ENCODE measurements around the gene PMFBP1.
A peak's percentile ranks its signal among the peaks of the same experiment; 100 is the strongest.

Gene PMFBP1, protein sequence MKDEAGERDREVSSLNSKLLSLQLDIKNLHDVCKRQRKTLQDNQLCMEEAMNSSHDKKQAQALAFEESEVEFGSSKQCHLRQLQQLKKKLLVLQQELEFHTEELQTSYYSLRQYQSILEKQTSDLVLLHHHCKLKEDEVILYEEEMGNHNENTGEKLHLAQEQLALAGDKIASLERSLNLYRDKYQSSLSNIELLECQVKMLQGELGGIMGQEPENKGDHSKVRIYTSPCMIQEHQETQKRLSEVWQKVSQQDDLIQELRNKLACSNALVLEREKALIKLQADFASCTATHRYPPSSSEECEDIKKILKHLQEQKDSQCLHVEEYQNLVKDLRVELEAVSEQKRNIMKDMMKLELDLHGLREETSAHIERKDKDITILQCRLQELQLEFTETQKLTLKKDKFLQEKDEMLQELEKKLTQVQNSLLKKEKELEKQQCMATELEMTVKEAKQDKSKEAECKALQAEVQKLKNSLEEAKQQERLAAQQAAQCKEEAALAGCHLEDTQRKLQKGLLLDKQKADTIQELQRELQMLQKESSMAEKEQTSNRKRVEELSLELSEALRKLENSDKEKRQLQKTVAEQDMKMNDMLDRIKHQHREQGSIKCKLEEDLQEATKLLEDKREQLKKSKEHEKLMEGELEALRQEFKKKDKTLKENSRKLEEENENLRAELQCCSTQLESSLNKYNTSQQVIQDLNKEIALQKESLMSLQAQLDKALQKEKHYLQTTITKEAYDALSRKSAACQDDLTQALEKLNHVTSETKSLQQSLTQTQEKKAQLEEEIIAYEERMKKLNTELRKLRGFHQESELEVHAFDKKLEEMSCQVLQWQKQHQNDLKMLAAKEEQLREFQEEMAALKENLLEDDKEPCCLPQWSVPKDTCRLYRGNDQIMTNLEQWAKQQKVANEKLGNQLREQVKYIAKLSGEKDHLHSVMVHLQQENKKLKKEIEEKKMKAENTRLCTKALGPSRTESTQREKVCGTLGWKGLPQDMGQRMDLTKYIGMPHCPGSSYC

DNA sequence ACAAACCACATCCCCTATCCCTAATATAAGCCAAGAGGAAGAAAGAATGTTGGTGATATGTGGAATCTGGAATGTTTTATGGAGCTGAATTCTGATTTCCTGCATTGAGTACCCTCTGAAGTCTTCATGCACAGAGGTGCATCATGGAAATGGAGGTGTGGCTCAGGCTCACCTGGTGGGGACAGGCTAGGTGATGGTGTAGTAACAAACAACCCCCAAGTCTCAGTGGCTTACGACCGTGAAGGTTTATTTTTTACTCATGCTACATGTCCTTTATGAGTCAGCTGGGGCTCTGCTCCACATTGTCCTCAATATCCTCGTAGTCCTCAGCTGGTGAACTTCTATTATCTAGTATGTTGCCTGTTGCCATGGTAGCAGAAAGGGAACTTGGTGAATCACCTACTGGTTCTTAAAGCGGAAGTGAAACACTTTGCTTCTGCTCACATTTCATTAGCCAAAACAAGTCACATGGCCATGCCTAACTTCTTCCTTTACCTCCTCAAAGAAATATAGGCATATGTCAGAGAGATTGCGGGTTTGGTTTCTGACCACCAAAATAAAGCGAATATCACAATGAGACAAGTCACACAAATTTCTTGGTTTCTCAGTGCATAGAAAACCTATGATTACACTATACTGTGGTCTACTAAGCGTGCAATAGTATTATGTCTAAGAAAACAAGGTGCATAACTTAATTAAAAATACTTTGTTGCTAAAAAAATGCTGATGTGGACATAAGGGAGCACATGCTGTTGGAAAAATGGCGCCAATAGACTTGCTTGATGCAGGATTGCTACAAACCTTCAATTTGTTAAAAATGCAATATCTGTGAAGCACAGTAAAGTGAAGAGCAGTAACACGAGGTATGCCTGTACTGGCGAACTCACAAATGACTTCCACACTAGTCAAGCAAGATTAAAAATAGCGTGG lies at the start of gene PMFBP1:
PMFBP1 (minus strand) TSS at position 51 of the 930 bp plus-strand sequence. CDS start 947 bp downstream, outside the sequence.
- DNase-seq (ENCODE audit: low read depth in 1 of 2, low spot score in 1 of 2): peak in 1 of 2 donors; percentile 6

GRCh38 chr16:72221630-72222024 lies 49.7 kb upstream of the PMFBP1 start:
- no peak for DNase-seq (ENCODE audit: low read depth in 1 of 2, low spot score in 1 of 2)

DNA sequence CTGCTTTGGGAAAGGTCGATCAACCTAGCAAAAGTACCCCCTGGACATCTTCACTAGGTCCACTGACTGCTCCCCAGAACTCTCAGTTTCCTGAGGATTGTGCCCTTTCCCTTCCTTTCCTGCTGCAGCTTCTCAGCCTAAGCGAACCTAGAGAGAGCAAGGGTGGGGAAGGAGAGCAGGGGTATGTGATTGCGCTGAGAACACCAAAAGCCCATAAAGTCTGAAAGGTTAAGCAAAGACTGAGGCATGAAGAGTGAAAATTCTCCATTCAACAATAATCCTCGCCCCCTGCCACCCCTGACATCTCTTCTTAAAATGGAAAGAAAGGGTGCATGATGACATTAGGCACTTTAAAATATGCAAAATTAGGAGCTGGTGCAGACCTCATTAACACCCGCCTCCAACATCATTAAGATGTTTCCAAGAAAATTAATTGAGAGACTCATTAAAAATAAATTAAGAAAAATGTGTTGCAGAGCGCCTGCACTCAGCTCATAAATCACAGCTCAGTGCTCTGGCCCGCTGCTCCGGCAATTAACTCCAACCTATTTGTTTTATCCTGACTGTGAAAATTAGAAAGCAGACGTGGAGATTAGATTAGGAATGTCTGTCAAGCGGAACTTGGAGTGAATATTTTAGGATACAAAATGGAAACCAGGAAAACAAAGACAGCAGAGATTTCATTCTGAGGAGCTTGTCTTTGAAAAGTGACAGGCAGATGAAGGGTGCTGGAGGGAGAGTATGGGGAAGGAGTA lies 49.1 kb upstream of the PMFBP1 start:
- DNase-seq (ENCODE audit: low read depth in 1 of 2, low spot score in 1 of 2): no peak

DNA sequence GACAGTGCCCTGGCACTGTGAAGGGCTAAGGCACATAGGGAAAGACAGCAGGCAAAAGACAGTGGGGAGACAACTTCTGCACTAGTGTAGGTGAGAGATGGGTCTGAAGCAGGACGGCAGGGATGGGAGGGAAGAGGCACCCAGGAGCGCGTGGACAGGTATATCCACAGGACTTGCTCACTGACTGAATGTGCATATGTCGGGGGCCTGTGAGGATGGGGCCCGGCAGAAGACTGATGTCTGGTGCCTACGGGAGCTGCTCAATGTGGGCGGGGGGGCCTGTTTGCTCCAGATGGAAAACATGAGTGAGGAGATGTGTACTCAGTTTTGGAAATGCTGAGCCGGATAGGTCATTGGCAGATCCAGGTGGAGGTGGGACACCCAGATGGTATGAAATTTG lies 47.3 kb upstream of the PMFBP1 start:
- DNase-seq (ENCODE audit: low read depth in 1 of 2, low spot score in 1 of 2): no peak

GRCh38 chr16:72216767-72217166 lies 44.8 kb upstream of the PMFBP1 start:
- no peak for DNase-seq (ENCODE audit: low read depth in 1 of 2, low spot score in 1 of 2)

DNA sequence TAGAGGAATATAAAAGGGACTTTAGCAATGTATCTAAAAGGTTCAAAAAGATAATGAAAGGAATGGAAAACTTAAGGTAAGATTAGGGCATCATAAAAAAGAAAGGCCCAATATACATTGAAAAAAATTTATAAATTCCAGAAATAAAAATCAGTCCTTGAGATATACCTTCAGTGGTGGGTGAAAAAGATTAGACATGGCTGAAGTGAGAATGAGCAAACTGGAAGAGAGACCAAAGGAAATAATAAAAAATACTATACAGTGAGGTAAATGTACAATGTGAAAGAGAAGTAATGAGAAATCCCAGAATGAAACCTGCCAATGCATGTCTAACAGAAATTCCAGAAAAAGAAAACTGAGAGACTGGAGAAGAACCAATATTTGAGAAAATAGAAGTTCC lies 42.9 kb upstream of the PMFBP1 start:
- DNase-seq (ENCODE audit: low read depth in 1 of 2, low spot score in 1 of 2): no peak

GRCh38 chr16:72211110-72211509 lies 39.2 kb upstream of the PMFBP1 start:
- no peak for DNase-seq (ENCODE audit: low read depth in 1 of 2, low spot score in 1 of 2)

GRCh38 chr16:72210555-72210954 lies 38.6 kb upstream of the PMFBP1 start:
- DNase-seq (ENCODE audit: low read depth in 1 of 2, low spot score in 1 of 2): no peak

- no peak for DNase-seq (ENCODE audit: low read depth in 1 of 2, low spot score in 1 of 2)
These were observed 38.1 kb upstream of the PMFBP1 start for GRCh38 chr16:72210072-72210471.

GRCh38 chr16:72206299-72206698 lies 34.3 kb upstream of the PMFBP1 start:
- no peak for DNase-seq (ENCODE audit: low read depth in 1 of 2, low spot score in 1 of 2)

- no peak for DNase-seq (ENCODE audit: low read depth in 1 of 2, low spot score in 1 of 2)
These were observed 31.4 kb upstream of the PMFBP1 start for GRCh38 chr16:72203401-72203800.

DNA sequence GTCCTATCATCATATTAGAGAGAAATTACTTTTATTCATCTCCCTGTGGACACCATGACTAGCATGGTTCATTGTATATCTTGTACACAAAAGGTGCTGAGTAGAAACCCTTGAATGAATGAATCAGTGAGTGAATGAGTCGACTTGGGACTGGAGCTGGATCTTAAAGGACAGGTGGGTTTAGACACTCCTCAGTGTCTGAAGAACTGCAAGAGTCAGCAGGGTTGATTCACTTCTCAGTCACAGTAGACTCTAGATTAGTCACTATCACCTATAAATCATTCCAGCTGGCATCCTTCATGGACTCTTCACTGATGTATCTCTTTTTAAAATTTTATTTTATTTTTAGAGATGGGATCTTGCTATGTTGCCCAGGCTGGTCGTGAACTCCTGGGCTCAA lies 30.1 kb upstream of the PMFBP1 start:
- no peak for DNase-seq (ENCODE audit: low read depth in 1 of 2, low spot score in 1 of 2)

DNA sequence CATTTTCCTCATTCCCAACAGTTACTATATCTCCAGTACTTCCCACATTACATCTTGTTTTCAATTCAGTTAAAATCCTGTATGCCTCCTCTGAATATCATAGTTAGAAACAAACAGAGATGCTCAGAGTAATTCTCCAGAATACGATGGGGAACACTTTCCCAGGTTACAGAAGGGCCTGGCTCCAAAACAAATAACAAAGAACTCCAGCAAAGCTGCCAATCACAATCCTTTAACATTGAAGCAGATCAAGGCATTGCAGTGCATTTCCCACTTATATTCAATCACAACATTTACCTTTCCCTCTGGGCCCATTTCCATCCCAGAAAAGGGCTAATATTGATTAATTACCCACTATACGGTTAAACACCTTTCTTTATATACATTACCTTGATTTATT lies 29.4 kb upstream of the PMFBP1 start:
- no peak for DNase-seq (ENCODE audit: low read depth in 1 of 2, low spot score in 1 of 2)

DNA sequence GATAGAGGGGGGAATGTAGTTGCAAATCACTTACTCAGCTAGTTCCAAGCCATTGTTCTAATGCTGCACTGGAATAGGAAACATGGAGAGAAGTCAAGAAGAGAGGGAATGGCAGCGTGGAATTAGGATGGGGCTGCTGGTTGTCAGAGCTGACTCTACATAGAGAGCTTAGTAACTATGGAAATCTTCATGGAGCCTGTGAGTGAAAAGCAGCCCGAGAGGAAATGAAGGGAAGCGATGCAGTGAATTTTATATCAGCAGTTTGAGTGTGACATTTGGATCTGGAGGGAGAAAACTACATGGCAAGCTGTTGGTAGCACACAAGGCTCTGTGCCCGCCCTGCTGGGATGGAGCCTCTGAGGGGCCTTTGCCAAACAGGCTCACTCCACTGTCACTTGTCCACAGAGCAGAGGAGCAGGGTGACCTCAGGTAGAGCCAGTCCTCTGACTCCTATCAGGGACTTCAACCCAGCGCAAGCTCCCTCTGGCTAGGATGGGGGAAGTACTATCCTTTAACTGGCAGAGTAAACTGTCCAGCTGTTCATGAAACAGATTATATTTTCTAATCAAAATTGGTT lies 27.9 kb upstream of the PMFBP1 start:
- no peak for DNase-seq (ENCODE audit: low read depth in 1 of 2, low spot score in 1 of 2)

- no peak for DNase-seq (ENCODE audit: low read depth in 1 of 2, low spot score in 1 of 2)
These were observed 26.8 kb upstream of the PMFBP1 start for GRCh38 chr16:72198771-72199201.

- no peak for DNase-seq (ENCODE audit: low read depth in 1 of 2, low spot score in 1 of 2)
These were observed 26.2 kb upstream of the PMFBP1 start for GRCh38 chr16:72198021-72198711.

DNA sequence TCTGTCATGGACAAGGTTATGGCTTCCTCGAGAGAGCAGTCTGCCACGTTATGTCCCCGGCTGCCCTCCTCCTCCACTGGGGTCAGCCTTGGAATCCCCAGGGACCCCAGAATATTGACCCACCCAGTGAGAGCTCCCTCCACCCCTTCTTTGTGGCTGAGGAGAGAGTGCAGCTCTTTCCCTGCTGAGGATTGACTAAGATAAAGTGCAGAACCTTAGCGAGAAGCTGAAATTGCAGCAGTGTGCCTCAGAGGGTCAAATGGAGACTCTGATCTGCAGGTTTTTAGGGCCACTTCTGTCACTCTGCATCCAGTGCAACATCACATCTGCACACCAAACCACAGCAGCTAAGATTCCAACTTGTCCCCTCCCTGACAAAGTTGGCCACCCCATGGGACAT lies 25.6 kb upstream of the PMFBP1 start:
- DNase-seq (ENCODE audit: low read depth in 1 of 2, low spot score in 1 of 2): no peak

DNA sequence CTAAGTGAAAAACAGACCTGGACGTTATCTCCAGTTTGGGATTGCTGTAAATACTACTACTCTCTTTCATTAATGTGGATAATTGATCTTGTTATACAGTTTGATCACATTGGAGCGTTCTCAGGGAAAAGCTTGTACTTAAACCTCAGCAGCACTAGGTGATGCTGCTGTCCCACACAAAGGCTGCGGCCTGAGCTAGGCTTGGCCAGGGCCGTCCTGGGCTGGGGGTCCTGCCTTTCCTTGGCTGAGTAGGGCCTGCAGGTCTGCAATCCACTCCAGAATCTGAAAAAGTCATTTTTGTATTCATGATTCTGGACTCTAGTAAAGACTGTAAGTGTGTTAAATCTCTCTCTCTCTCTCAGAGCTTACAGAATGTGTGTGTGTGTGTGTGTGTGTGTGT lies 23.7 kb upstream of the PMFBP1 start:
- no peak for DNase-seq (ENCODE audit: low read depth in 1 of 2, low spot score in 1 of 2)

- no peak for DNase-seq (ENCODE audit: low read depth in 1 of 2, low spot score in 1 of 2)
These were observed 19.6 kb upstream of the PMFBP1 start for GRCh38 chr16:72191551-72191950.

All from activated CD4-positive, alpha-beta T cell treated with anti-CD3 and anti-CD28 coated beads, Interleukin-2, amount 50 U/mL, for 24 hours (primary cell).